HFF-Myc (cell line): Measurements from ENCODE around the gene PCBD2.

ENCODE experiments used
- DNase-seq: peaks from one replicate; pipeline ENCODE4 v3.0.0-alpha.2; 2011; ENCODE audit warnings: low read depth; ENCODE audit errors: extremely low read depth
- H3K4me3 ChIP-seq: replicated peaks from 2 replicates; pipeline ENCODE4 v1.5.1; 2011; ENCODE audit warnings: low read depth, mild to moderate bottlenecking, control low read depth, low read length
- TF ChIP-seq, protein P1 (sequence below): IDR thresholded peaks from 2 replicates; pipeline ENCODE4 v1.5.1; 2012; ENCODE audit warnings: mild to moderate bottlenecking, low read depth, low read length, control low read depth; ENCODE audit errors: missing control alignments

The PCBD2 gene

GRCh38 chr5:135009736-135010501 lies 105.0 kb downstream of the PCBD2 start:
- no peak overlapping the region for H3K4me3 ChIP-seq
- DNase-seq = no peak

GRCh38 chr5:135010502-135011354 lies 105.8 kb downstream of the PCBD2 start:
- TF ChIP-seq, protein P1, sequence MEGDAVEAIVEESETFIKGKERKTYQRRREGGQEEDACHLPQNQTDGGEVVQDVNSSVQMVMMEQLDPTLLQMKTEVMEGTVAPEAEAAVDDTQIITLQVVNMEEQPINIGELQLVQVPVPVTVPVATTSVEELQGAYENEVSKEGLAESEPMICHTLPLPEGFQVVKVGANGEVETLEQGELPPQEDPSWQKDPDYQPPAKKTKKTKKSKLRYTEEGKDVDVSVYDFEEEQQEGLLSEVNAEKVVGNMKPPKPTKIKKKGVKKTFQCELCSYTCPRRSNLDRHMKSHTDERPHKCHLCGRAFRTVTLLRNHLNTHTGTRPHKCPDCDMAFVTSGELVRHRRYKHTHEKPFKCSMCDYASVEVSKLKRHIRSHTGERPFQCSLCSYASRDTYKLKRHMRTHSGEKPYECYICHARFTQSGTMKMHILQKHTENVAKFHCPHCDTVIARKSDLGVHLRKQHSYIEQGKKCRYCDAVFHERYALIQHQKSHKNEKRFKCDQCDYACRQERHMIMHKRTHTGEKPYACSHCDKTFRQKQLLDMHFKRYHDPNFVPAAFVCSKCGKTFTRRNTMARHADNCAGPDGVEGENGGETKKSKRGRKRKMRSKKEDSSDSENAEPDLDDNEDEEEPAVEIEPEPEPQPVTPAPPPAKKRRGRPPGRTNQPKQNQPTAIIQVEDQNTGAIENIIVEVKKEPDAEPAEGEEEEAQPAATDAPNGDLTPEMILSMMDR = peak; percentile 36
- H3K4me3 ChIP-seq = no peak overlapping the region
- DNase-seq = no peak

More at GRCh38 chr5:135009736-135010501, 105.0 kb downstream of the PCBD2 start:
- TF ChIP-seq, protein P1 = no peak

GRCh38 chr5:135011355-135012032 lies 106.6 kb downstream of the PCBD2 start:
- no peak for DNase-seq
- TF ChIP-seq, protein P1 = no peak
- H3K4me3 ChIP-seq = no peak overlapping the region

GRCh38 chr5:135012033-135012588 lies 107.2 kb downstream of the PCBD2 start:
- TF ChIP-seq, protein P1 = no peak
- H3K4me3 ChIP-seq = no peak overlapping the region
- DNase-seq = no peak
